Hematopoietic multipotent progenitor cell treated with erythropoietin and hydrocortisone succinate and interleukin-3 and kit ligand, for 8 days (in vitro differentiated cells): ENCODE data around the gene LDB2.

Experiments
- DNase-seq: peaks from one replicate; pipeline ENCODE4 v3.0.0-alpha.2; 2015

The LDB2 gene

GRCh38 chr4:16676230-16676770, 222.1 kb downstream of the LDB2 start:
- DNase-seq, result no peak

GRCh38 chr4:16674082-16674481, 224.4 kb downstream of the LDB2 start:
- DNase-seq, result no peak

- no peak for DNase-seq
These were observed 226.0 kb downstream of the LDB2 start for GRCh38 chr4:16672421-16672820.

- no peak for DNase-seq
These were observed 226.7 kb downstream of the LDB2 start for GRCh38 chr4:16671741-16672140.

- no peak for DNase-seq
These were observed 227.7 kb downstream of the LDB2 start for GRCh38 chr4:16670727-16671126.

- no peak for DNase-seq
These were observed 229.4 kb downstream of the LDB2 start for GRCh38 chr4:16669036-16669435.

GRCh38 chr4:16668488-16668887, 230.0 kb downstream of the LDB2 start:
- no peak for DNase-seq

- DNase-seq, result no peak
These were observed 231.0 kb downstream of the LDB2 start for GRCh38 chr4:16667464-16667863.

GRCh38 chr4:16665942-16666551, 232.4 kb downstream of the LDB2 start:
- DNase-seq, result no peak

- no peak for DNase-seq
These were observed 234.7 kb downstream of the LDB2 start for GRCh38 chr4:16663732-16664131.

- DNase-seq, result no peak
These were observed 235.1 kb downstream of the LDB2 start for GRCh38 chr4:16663307-16663706.

- DNase-seq, result no peak
These were observed 236.6 kb downstream of the LDB2 start for GRCh38 chr4:16661813-16662212.

GRCh38 chr4:16660656-16661055, 237.8 kb downstream of the LDB2 start:
- DNase-seq, result no peak

GRCh38 chr4:16659694-16660093, 238.8 kb downstream of the LDB2 start:
- DNase-seq, result no peak

GRCh38 chr4:16659079-16659478, 239.4 kb downstream of the LDB2 start:
- no peak for DNase-seq

- no peak for DNase-seq
These were observed 240.3 kb downstream of the LDB2 start for GRCh38 chr4:16658183-16658582.

- no peak for DNase-seq
These were observed 243.3 kb downstream of the LDB2 start for GRCh38 chr4:16655111-16655510.

- DNase-seq, result no peak
These were observed 245.6 kb downstream of the LDB2 start for GRCh38 chr4:16652732-16653305.

- no peak for DNase-seq
These were observed 252.0 kb downstream of the LDB2 start for GRCh38 chr4:16646459-16646858.

- DNase-seq, result no peak
These were observed 254.6 kb downstream of the LDB2 start for GRCh38 chr4:16643893-16644292.

GRCh38 chr4:16642897-16643296, 255.5 kb downstream of the LDB2 start:
- no peak for DNase-seq

GRCh38 chr4:16641971-16642370, 256.5 kb downstream of the LDB2 start:
- DNase-seq, result no peak

GRCh38 chr4:16636912-16637630, 261.4 kb downstream of the LDB2 start:
- DNase-seq, result no peak

- no peak for DNase-seq
These were observed 262.1 kb downstream of the LDB2 start for GRCh38 chr4:16636304-16636703.
